ENCODE measurements around the gene CNNM4.
"Not testable (repeated sequence)": the region's sequence is repeated elsewhere in the genome, so short reads cannot be mapped to it uniquely, and the experiment has no call there.

The CNNM4 gene

GRCh38 chr2:96789245-96789617 lies 28.5 kb downstream of the CNNM4 start:
- H3K4me3 ChIP-seq (ENCODE audit: low read length) = no peak overlapping the region
- TF ChIP-seq CTCF (conservative IDR thresholded peaks at IDR 0.05; ENCODE audit: low read length) = no peak
- no peak for DNase-seq (ENCODE audit: low read depth)

- no peak for TF ChIP-seq CTCF (conservative IDR thresholded peaks at IDR 0.05; ENCODE audit: low read length)
Observed at GRCh38 chr2:96792772-96793749, 32.4 kb downstream of the CNNM4 start.

GRCh38 chr2:96795076-96795475 lies 34.4 kb downstream of the CNNM4 start:
- no peak for TF ChIP-seq CTCF (conservative IDR thresholded peaks at IDR 0.05; ENCODE audit: low read length)

More at GRCh38 chr2:96792772-96793749, 32.4 kb downstream of the CNNM4 start:
- no peak for DNase-seq (ENCODE audit: low read depth)
- no peak overlapping the region for H3K4me3 ChIP-seq (ENCODE audit: low read length)

GRCh38 chr2:96796497-96796896 lies 35.8 kb downstream of the CNNM4 start:
- not testable (repeated sequence) for DNase-seq (ENCODE audit: low read depth)

More at GRCh38 chr2:96795076-96795475, 34.4 kb downstream of the CNNM4 start:
- no peak overlapping the region for H3K4me3 ChIP-seq (ENCODE audit: low read length)
- DNase-seq (ENCODE audit: low read depth) = no peak

GRCh38 chr2:96797066-96797625 lies 36.4 kb downstream of the CNNM4 start:
- H3K4me3 ChIP-seq (ENCODE audit: low read length) = no peak overlapping the region
- DNase-seq (ENCODE audit: low read depth) = no peak
- TF ChIP-seq CTCF (conservative IDR thresholded peaks at IDR 0.05; ENCODE audit: low read length) = no peak

More at GRCh38 chr2:96796497-96796896, 35.8 kb downstream of the CNNM4 start:
- not testable (repeated sequence) for H3K4me3 ChIP-seq (ENCODE audit: low read length)

GRCh38 chr2:96798733-96799622 lies 38.3 kb downstream of the CNNM4 start:
- DNase-seq (ENCODE audit: low read depth) = no peak
- no peak for TF ChIP-seq CTCF (conservative IDR thresholded peaks at IDR 0.05; ENCODE audit: low read length)
- H3K4me3 ChIP-seq (ENCODE audit: low read length) = no peak overlapping the region

GRCh38 chr2:96799623-96799935 lies 38.9 kb downstream of the CNNM4 start:
- no peak for DNase-seq (ENCODE audit: low read depth)
- no peak for TF ChIP-seq CTCF (conservative IDR thresholded peaks at IDR 0.05; ENCODE audit: low read length)
- no peak overlapping the region for H3K4me3 ChIP-seq (ENCODE audit: low read length)

All from AG10803 (cell line).